Measurements from ENCODE around the gene YIF1A.

GRCh38 chr11:66266378-66267038 is 22.4 kb downstream of the YIF1A start:
- no peak for TF ChIP-seq CTCF (IDR thresholded peaks at IDR 0.05)
- no peak for TF ChIP-seq POLR2A (IDR thresholded peaks at IDR 0.05)
